Measurements from ENCODE around the gene TMEM144. TPM values are rescaled to one million over a fixed set of nuclear protein-coding genes. Genes with fewer than 3 reads are reported as not detected.
"Not testable (repeated sequence)": the region's sequence is repeated elsewhere in the genome, so short reads cannot be mapped to it uniquely, and the experiment has no call there.

Gene TMEM144
- total RNA-seq, 1 donor = 8.0 TPM

DNA sequence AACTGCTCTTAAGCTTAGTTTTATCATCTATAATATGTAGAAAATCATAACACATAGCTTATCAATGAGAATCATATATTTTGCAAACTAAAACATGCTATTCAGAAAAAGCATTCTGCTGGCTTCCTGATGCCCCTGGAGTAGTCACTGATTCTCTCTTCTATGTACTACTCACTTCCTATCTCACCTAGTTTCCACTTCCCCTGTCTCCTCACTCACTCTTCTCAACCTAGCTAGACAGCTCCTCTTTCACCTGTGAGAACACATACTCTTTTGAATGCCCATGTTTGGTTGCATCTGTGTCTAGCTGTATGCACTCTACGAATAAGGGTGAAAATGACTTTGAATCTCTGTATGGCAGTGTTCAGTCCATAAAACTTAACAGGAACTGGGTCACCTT, 9.3 kb downstream of the TMEM144 start:
- no peak for DNase-seq (ENCODE audit: insufficient read length, low spot score, missing footprints)
- Histone ChIP-seq H2AFZ (ENCODE audit: low read length) (no peak overlapping the region), H3K4me2 (ENCODE audit: insufficient read depth, low read length) (no peak overlapping the region), H3K4me1 (ENCODE audit: insufficient read depth, low read length) (no peaks in the 10 kb centered on the region), H3K4me3 (ENCODE audit: insufficient read depth, low read length) (no peak overlapping the region), H3K79me2 (ENCODE audit: insufficient read depth, low read length) (no peaks in the 10 kb centered on the region), H3K36me3 (ENCODE audit: insufficient read depth, low read length) (no peaks in the 10 kb centered on the region), H4K20me1 (ENCODE audit: insufficient read depth, low read length) (no peaks in the 10 kb centered on the region), H3K27me3 (ENCODE audit: insufficient read depth, low read length) (no peaks in the 10 kb centered on the region), H3K9me3 (ENCODE audit: low read depth, low read length) (no peaks in the 10 kb centered on the region), H3K27ac (ENCODE audit: low read depth, low read length) (no peak overlapping the region)
- TF ChIP-seq, protein P1, sequence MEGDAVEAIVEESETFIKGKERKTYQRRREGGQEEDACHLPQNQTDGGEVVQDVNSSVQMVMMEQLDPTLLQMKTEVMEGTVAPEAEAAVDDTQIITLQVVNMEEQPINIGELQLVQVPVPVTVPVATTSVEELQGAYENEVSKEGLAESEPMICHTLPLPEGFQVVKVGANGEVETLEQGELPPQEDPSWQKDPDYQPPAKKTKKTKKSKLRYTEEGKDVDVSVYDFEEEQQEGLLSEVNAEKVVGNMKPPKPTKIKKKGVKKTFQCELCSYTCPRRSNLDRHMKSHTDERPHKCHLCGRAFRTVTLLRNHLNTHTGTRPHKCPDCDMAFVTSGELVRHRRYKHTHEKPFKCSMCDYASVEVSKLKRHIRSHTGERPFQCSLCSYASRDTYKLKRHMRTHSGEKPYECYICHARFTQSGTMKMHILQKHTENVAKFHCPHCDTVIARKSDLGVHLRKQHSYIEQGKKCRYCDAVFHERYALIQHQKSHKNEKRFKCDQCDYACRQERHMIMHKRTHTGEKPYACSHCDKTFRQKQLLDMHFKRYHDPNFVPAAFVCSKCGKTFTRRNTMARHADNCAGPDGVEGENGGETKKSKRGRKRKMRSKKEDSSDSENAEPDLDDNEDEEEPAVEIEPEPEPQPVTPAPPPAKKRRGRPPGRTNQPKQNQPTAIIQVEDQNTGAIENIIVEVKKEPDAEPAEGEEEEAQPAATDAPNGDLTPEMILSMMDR (IDR thresholded peaks at IDR 0.05; ENCODE audit: extremely low read depth, low read depth, low read length) = no peak

DNA sequence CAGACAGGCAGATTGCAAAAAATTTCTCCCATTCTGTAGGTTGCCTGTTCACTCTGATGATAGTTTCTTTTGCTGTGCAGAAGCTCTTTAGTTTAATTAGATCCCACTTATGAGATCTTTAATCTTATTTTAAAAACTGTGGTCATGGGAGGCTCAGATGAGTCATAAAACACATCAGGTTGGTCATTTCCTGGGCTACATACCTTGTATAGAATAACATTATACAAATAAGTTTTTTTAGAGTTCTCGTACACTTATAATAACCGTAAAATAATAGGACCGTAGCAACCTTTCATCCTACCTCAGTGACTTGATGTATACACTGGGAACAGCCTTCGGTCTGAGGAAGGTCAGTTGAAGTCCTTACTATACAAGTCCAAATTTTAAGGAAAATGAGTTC, 14.0 kb downstream of the TMEM144 start:
- H3K27ac ChIP-seq (ENCODE audit: low read depth, low read length); H3K4me1 ChIP-seq (ENCODE audit: insufficient read depth, low read length): not testable (repeated sequence)

DNA sequence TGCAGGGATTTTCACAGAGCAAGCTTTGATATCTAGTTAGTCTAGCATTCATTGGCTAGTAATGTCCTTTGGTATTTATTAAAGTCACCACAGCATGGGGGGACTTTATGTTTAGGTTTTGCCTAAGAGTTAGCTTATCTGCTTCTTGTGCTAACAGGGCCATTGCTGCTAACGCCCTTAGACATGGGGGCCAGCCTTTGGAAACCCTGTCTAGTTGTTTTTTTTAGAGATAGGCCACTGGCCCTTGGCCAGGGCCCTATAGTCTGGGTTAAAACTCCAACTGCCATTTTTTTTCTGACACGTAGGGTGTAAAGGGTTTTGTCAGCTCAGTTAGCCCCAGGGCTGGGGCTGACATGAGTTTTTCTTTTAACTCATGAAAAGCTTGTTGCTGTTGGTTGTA, 14.7 kb downstream of the TMEM144 start:
- H3K27me3 ChIP-seq (ENCODE audit: insufficient read depth, low read length); DNase-seq (ENCODE audit: insufficient read length, low spot score, missing footprints); H3K79me2 ChIP-seq (ENCODE audit: insufficient read depth, low read length); H3K4me2 ChIP-seq (ENCODE audit: insufficient read depth, low read length); H4K20me1 ChIP-seq (ENCODE audit: insufficient read depth, low read length); H3K9me3 ChIP-seq (ENCODE audit: low read depth, low read length); H3K4me3 ChIP-seq (ENCODE audit: insufficient read depth, low read length); H3K36me3 ChIP-seq (ENCODE audit: insufficient read depth, low read length); H3K4me1 ChIP-seq (ENCODE audit: insufficient read depth, low read length); H2AFZ ChIP-seq (ENCODE audit: low read length); H3K27ac ChIP-seq (ENCODE audit: low read depth, low read length): not testable (repeated sequence)

More for the DNA sequence above, 14.0 kb downstream of the TMEM144 start:
- H3K4me3 ChIP-seq (ENCODE audit: insufficient read depth, low read length); DNase-seq (ENCODE audit: insufficient read length, low spot score, missing footprints); H3K36me3 ChIP-seq (ENCODE audit: insufficient read depth, low read length); H3K9me3 ChIP-seq (ENCODE audit: low read depth, low read length); H3K4me2 ChIP-seq (ENCODE audit: insufficient read depth, low read length); H3K79me2 ChIP-seq (ENCODE audit: insufficient read depth, low read length); H4K20me1 ChIP-seq (ENCODE audit: insufficient read depth, low read length); H2AFZ ChIP-seq (ENCODE audit: low read length); H3K27me3 ChIP-seq (ENCODE audit: insufficient read depth, low read length): not testable (repeated sequence)

DNA sequence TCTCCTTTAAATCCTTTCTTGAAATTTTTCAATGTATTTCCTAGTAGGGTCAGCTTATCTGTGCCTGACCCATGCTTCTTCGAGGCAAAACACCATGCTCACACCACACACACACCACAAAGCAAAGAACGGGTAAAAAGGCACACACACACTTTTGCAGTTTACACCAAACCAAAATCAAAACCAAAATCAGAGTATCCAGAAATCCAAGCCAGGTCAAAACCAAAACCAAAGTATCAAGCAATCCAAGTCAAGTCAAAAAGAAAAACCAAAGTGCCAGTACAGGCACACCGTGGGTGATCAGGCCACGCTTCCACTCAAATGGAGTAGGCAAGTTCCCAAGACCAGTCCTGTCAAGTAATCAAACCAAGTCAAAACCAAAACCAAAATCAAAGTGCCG, 17.6 kb downstream of the TMEM144 start:
- not testable (repeated sequence) for H3K36me3 ChIP-seq (ENCODE audit: insufficient read depth, low read length); H3K9me3 ChIP-seq (ENCODE audit: low read depth, low read length); H3K4me3 ChIP-seq (ENCODE audit: insufficient read depth, low read length); H2AFZ ChIP-seq (ENCODE audit: low read length); H3K4me2 ChIP-seq (ENCODE audit: insufficient read depth, low read length); H3K79me2 ChIP-seq (ENCODE audit: insufficient read depth, low read length); DNase-seq (ENCODE audit: insufficient read length, low spot score, missing footprints); H3K27me3 ChIP-seq (ENCODE audit: insufficient read depth, low read length); H3K27ac ChIP-seq (ENCODE audit: low read depth, low read length); H3K4me1 ChIP-seq (ENCODE audit: insufficient read depth, low read length); H4K20me1 ChIP-seq (ENCODE audit: insufficient read depth, low read length)

DNA sequence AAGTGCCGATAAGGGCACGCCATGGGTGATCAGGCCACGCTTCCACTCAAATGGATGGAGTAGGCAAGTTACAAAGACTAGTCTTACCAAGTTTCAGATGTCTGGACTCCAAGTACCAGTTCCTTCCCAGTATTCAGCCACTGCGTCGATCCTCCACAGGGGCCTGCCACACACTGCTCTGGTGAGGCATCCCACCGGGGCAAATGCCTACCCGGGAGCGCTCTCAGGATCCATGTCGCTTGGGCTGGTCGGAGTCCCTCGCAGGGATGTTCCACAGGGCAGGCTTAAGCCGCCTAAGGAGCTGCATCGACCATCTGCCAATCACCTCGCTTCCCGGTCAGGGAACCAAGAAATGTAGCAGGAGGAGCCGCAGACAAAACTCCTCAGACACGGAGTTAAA, 18.1 kb downstream of the TMEM144 start:
- DNase-seq (ENCODE audit: insufficient read length, low spot score, missing footprints); H2AFZ ChIP-seq (ENCODE audit: low read length); H3K4me1 ChIP-seq (ENCODE audit: insufficient read depth, low read length); H4K20me1 ChIP-seq (ENCODE audit: insufficient read depth, low read length); H3K4me3 ChIP-seq (ENCODE audit: insufficient read depth, low read length); H3K9me3 ChIP-seq (ENCODE audit: low read depth, low read length); H3K27me3 ChIP-seq (ENCODE audit: insufficient read depth, low read length); H3K27ac ChIP-seq (ENCODE audit: low read depth, low read length); H3K4me2 ChIP-seq (ENCODE audit: insufficient read depth, low read length); H3K79me2 ChIP-seq (ENCODE audit: insufficient read depth, low read length); H3K36me3 ChIP-seq (ENCODE audit: insufficient read depth, low read length): not testable (repeated sequence)

DNA sequence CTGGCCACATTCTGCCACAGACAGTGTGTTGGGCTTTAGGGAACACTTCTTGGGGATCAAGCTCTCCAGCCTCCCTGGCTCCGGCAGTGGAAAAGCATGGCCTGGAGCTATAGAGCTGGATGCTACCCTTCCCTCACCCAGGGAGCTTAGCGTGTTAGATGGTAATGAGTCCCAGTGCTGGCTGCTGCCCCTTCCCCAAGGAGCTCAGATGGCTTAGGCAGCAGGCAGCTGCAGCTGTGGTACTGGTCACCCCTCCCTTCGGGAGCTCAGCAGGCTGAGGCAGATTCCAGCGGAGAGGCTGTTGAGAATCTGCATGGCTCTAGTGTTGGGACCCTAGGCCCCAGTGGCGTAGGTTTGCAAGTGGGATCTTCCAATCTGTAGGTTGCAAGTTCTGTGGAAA, 19.5 kb downstream of the TMEM144 start:
- no peaks in the 10 kb centered on the region for H3K9me3 ChIP-seq (ENCODE audit: low read depth, low read length)
- H3K4me1 ChIP-seq (ENCODE audit: insufficient read depth, low read length) = no peaks in the 10 kb centered on the region
- no peak overlapping the region for H3K4me3 ChIP-seq (ENCODE audit: insufficient read depth, low read length)
- no peaks in the 10 kb centered on the region for H3K79me2 ChIP-seq (ENCODE audit: insufficient read depth, low read length)
- no peaks in the 10 kb centered on the region for H4K20me1 ChIP-seq (ENCODE audit: insufficient read depth, low read length)
- DNase-seq (ENCODE audit: insufficient read length, low spot score, missing footprints) = no peak
- TF ChIP-seq, protein P1 (IDR thresholded peaks at IDR 0.05; ENCODE audit: extremely low read depth, low read depth, low read length) = no peak
- no peak overlapping the region for H3K4me2 ChIP-seq (ENCODE audit: insufficient read depth, low read length)
- no peak overlapping the region for H2AFZ ChIP-seq (ENCODE audit: low read length)
- H3K27ac ChIP-seq (ENCODE audit: low read depth, low read length) = no peak overlapping the region
- no peaks in the 10 kb centered on the region for H3K27me3 ChIP-seq (ENCODE audit: insufficient read depth, low read length)
- no peaks in the 10 kb centered on the region for H3K36me3 ChIP-seq (ENCODE audit: insufficient read depth, low read length)

Data from osteoblast (primary cell).